IPS-NIHi7 (cell line): ENCODE data around the gene COQ10A.
"Not testable (repeated sequence)": the region's sequence is repeated elsewhere in the genome, so short reads cannot be mapped to it uniquely, and the experiment has no call there.

ENCODE experiments used
- DNase-seq: peaks from one replicate; pipeline ENCODE4 v3.0.0; 2012; ENCODE audit warnings: mixed read lengths; ENCODE audit errors: extremely low spot score

The COQ10A gene

DNA sequence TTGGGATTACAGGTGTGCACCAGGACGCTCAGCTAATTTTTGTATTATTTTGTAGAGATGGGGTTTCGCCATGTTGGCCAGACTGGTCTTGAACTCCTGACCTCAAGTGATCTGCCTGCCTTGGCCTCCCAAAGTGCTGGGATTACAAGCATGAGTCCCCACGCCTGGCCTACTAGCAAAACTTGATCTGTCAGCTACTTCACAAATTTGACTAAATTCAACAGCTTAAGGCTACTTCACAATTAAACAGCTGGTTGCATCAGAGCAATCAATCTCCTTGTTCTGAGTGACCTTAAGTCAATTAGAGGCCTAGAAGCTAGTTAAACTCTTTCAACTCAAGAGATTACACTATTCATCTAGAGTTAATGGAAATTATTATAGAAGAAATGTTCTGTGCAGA is 12.2 kb downstream of the COQ10A start:
- DNase-seq: no peak

DNA sequence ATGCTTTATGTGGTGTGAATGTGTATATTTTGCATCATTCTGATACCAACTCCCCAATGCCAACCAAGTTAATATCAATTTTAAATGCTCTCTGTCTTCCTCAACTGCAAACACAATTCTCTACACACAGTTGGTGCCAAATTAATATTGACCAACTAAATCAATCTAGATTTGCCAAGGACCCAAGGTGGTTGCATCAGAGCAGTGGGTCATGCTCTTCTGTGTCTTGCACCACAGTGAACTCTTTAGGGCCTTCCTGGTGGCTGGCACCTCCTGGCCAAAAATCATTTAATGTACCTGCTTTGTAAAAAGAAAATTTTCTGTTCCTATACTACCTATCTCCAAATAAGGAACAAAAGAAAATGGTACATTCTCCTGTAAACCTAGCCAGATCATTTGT is 14.1 kb downstream of the COQ10A start:
- no peak for DNase-seq

DNA sequence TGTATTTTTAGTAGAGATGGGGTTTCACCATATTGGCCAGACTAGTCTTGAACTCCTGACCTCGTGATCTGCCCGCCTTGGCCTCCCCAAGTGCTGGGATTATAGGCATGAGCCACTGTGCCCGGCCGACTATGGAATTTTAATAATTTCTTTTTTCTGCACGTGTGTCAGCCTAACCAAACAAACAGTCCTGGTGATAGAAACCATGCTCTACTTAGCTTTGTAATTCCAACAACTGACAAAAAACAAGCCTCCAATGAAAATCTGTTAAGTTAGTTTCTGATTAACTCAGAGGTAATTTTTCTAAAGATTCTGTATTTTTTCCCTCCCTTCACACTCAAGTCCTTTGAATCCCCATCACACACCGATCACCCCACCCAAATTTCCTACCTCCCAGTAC is 15.3 kb downstream of the COQ10A start:
- no peak for DNase-seq

DNA sequence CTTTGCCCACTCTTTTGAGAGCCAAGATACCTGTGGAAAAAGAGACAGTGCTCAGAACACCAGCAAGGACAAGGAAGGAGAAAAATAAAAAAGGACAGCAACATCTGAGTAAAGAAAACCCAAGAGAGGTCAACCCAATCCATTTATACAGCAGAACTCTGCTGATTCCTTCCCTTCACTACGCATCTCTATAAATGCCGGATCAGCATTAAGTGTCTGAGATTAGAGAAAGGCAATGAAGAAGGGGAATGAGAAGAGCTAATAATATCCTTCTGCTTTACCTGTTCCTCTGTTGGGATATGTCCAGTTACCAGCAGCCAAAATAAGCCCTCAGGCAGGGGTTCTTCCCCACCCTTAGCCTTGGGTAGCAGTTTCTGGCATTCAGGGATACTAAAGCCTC is 15.8 kb downstream of the COQ10A start:
- no peak for DNase-seq

DNA sequence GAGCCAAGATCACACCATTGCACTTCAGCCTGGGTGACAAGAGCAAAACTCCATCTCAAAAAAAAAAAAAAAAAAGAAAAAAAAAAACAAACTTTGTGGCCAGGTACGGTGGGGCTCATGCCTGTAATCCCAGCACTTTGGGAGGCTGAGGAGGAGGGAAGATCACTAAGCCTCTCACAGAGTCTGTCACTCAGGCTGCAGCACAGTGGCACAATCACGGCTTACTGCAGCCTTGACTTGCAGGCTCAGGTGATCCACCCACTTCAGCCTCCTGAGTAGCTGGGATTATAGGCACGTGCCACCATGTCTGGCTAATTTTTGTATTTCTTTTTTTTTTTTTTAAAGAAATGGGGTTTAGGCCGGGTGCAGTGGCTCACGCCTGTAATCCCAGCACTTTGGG is 17.5 kb downstream of the COQ10A start:
- DNase-seq: not testable (repeated sequence)

DNA sequence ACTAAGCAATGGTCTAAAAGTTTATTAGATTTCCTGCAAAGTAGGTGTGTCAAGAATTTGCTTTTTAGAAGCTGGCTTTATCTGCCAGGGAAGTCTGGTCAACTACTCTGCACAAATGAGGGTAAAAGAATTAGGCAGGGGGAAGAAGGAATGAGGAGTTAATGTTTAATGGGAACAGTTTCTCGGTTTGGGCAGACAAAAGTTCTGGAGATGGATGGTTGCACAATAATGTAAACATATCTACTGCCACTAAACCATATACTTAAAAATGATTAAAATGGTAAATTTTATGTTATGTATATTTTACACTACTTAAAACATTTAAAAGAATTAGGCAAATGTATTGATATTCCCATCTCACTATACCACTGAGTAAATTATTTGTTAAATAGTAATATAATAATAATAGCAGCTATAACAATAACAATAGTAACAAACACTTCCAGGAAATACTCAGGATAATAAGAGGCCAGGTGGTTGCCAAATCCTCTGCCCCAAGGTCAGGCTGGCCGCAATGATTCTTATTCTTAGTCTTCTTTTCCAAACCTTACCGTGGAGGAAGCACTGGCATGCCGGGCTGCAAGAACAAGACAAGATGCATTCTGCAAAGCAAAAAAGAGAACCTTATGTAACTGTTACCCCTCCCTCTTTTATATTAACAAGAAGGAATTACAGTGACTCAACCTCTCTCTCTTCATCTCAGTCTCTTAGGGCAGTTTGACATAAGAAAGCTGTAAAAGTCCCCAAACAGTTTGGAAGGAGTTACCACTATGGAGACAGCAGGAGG is 19.5 kb downstream of the COQ10A start:
- no peak for DNase-seq

DNA sequence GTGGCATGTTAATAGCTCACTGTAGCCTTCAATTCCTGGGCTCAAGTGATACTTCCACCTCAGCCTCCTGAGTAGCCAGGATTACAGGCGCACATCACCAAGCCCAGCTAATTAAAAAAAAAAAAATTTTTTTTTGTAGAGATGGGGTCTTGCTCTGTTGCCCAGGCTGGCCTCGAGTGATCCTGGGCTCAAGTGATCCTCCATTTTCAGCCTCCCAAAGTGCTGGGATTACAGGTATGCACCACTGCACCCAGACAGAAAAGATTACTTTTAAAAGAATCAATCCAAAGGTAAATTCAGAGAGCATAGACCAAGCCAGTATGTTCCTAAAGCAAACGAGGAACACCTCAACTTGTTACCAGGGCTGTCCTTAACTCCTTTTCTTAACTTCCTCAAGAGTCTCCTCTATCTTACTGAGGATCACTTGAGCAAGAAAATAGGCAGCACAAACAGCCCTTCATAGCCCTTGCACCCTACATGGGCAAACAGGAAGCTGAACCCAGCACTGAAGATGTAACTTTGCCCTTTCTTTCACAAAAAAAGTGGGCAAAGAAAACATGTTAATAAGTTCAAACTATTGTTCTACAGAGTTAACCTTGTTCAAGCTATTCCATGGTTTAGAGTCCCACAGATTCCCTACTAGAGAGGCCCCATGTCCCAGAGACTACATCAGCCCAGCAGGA is 22.1 kb downstream of the COQ10A start:
- no peak for DNase-seq

DNA sequence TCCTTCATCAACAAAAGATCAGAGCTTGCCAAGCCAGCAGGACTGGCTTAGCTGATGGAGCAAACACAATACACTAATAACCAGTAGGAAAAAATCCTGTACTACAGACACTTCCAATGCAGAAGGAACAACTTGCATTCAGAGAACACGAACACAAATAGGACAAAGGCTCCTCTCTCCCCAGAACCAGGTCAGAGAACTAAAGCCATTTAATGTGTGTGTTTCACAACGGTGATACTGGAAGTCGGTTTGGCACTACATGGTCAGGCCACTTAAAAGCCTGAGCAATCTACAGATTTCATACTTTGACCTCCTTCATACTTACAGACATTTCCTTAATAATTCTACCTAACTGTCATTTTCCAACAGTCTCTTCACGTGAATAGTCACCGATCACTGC is 27.1 kb downstream of the COQ10A start:
- DNase-seq: no peak

DNA sequence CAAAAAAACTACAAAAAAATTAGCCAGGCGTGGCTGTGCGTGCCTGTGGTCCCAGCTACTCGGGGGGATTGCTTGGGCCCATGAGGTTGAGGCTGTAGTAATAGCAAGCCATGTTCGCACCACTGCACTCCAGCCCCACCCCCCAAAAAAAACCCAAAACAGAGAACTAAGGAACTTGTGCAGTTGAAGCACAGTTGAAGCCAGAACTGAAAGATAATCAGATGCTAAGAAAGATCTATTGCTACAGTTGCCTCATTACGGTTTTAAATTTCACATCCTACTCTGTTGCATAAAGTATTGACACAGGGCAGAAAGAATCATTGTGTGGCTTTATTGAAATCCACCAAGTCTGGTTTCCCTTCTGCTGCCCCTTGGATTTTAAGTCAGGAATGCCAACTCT is 29.6 kb downstream of the COQ10A start:
- DNase-seq: no peak

DNA sequence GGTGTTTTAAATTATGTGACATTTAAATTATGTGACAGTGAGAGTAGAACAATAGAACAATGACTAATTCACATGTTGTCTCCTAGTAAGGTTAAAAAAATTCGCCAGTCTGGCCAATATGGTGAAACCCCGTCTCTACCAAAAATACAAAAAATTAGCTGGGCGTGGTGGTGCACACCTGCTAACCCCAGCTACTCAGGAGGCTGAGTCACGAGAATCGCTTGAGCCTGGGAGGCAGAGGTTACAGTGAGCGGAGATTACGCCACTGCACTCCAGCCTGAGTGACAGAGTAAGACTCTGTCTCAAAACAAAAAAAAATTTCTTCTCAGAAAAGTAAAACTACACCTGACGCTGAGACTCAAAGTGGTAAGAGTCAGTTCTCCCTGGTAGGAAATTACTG is 30.7 kb downstream of the COQ10A start:
- DNase-seq: no peak

DNA sequence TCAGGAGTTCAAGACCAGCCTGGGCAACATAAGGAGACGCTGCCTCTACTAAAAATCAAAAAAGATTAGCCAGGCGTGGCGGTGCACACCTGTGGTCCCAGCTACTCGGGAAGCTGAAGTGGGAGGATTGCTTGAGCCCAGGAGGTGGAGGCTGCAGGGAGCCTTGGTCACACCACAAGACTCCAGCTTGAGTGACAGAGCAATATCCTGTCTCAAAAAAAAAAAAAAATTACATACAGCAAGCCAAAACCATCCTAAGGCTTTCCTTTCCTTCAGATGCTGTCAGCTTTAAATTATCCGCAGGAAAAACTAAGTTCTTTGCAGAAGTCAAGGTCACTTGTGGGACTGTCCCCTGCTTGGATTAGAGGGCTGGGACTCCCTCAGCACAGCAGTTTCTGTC is 32.1 kb downstream of the COQ10A start:
- DNase-seq: no peak

DNA sequence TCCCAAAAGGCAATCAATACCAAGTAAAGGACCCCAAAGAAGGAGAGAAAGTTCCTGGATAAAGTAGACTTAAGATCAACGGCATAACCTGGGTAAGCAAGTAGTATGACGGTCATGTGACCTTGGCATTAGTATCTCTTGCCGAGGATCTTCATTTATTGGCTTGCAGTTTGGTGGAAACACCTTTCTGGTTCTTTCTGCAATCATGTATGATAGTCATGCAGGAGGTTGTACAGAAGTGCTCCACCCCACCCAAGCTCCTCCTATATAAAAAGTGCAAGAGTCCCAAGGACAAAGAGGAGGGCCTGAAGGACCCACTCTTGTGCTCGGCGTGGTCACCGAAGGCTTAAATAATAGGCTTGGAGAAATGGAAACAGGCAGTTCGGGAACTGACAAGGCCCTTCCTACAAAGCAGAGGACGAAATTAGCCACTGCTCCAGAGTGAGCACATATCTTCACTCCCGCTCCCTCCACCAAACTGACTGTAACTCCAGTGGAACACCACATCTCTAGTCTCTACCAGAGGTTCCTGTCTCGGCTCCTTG is 32.6 kb downstream of the COQ10A start:
- no peak for DNase-seq

DNA sequence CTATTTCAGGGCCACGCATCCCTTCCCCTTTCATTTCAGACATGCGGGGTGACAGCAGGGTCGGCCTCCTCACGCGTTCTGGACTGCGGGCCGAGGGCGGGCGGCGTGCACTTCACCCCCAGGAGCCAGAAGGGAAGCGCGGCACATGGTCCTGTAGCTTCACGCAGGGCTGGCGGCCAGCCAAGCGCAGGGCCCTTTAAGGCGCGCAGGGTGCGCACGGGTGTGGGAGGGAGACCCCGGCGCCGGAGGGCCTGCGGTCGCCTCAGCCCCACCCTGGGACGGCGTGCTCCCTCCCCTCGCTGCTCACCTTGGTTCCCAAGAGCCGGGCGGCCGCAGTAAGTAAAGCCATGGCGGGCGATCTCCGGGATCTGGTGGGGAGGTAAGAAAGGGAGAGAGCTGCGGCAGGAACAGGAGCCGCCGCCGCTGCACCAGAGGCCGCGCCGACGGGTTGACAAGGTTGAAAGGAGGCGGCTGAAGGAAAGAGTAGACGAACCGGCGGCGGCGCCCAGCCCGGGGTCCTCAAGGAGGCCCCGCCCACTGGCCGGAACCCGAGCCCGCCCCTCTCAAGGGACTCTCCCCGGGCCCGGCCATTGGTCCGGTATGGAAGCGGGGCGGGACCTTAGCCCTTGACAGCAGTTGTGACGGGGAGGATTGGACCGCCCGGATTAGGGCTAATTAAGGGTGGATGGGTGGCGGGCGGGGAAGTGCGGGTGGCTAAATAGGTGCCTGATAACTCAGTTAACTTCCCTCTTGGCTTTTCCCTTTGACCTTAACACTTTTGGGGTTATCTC is 33.3 kb downstream of the COQ10A start, which contains the start of gene CS:
Gene CS (minus strand): TSS at position 478 of the 791 bp plus-strand sequence. CDS start 129 bp downstream, at position 349.
- DNase-seq: peak; percentile 98

DNA sequence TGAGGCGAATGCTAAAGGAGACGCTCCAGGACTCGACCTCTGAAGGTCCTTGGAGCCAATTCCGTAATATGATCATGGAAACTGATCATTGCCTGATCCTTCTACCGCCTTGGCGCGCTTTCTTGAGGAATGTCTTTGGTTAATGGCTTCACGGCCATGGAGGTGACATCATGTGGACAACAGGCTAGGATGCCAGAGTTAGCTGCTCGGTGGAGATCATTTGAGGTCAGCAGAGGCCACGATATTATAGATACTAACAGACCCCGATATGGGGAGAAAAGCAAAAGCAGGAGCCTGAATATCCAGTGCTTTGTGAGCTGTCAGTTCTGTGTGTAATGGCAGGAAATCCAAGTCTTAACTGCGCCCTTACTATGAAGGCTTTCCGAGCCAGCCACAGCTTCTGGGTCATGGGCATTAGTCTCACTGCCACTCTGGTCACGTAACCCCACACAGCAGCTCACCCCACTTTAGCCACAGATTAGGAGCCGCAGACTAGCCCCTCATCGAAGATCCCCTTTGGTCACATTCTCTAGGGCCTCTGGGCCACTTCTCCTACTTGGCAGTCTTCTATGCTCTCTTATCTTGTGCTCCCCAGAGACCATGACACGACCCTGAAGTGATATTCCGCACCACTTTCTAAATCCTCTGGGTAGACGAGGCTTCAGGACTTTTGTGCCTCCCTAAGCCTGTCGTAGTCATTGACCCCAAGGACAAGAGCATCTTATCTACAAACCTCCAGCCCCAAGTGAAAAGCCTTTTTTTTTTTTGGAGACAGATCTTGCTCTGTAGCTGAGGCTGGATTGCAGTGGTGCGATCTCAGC is 34.1 kb downstream of the COQ10A start:
- no peak for DNase-seq

DNA sequence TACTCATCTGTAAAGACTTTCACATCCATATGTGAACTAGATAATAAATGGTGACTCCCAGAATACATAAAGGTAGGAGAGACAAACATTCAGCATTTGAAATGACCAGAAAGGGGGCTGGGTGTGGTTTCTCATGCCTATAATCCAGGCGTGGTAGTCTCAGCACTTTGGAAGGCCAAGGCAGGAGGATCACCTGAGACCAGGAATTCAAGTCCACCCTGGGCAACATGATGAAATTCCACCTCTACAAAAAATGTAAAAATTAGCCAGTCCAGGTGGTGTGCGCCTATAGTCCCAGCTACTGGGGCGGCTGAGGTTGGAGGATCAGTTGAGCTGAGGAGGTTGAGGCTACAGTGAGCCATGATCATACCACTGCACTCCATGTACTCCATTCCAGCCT is 37.5 kb downstream of the COQ10A start:
- no peak for DNase-seq

DNA sequence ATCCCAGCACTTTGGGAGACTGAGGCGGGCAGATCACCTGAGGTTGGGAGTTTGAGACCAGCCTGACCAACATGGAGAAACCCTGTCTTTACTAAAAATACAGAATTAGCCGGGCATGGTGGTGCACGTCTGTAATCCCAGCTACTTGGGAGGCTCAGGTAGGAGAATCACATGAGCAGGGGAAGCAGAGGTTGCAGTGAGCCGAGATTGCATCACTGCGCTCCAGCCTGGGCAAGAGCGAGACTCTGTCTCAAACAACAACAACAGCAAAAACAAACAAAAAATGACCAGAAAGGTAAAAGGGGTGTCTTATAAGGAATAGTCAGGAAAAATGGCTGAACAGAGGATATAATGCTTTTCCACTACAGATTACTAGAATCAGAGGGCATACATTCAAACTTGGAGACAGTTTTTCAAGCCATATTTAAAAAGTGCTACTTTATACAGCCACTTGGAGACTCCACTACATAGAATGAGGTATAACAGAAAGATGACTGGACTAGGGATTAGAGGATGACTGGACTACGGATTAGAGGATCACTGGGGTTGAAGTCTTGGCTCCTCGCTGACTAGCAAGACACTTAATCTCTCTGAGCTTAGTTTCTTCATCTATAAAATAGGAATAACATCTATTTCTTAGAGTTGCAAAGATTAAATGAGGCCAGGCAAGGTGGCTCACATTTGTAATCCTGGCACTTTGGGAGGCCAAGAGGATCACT is 38.3 kb downstream of the COQ10A start:
- DNase-seq: no peak

DNA sequence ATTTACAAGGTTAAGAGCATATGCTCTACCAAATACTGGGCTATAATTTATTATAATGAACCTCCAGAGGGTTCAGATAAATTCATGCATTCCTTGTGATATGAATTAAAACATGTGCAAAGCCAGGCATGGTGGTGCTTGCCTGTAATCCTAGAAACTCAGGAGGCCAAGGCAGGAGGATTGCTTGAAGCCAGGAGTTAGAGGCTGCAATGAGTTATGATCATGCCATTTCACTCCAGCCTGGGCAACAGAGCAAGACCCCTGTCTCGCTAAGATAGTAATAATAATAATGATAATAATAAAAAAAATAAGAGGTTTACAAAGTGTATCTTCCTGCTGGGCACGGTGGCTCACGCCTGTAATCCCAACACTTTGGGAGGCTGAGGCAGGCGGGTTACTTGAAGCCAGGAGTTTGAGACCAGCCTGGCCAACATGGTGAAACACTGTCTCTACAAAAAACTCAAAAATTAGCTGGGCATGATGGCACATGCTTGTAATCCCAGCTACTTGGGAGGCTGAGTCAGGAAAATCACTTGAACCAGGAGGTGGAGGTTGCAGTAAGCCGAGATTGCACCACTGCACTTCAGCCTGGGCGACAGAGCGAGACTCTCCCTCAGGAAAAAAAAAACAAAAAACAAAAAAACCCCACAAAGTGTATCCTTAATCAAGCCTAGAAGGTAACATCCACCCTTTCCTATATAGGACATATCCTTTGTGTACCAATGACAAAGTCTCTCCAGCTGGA is 40.7 kb downstream of the COQ10A start:
- no peak for DNase-seq

DNA sequence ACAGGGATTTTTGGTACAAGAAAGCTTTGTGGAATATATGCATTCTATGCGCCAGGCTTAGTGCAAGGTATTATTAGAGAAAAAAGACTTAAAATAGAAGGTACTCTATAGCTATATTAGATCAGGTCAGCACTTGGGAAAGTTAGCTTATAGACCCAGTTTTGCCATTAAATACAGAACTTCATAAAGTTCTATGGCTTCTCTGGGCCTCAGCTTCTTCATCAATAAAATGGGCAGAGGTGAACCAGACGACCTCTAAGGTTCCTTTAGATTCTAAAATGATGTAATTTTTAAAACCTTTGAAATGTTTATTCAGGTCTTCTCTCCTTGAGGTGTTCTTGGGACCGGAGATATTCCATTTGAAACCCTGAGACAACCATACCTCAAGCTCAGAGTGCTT is 42.0 kb downstream of the COQ10A start:
- no peak for DNase-seq

DNA sequence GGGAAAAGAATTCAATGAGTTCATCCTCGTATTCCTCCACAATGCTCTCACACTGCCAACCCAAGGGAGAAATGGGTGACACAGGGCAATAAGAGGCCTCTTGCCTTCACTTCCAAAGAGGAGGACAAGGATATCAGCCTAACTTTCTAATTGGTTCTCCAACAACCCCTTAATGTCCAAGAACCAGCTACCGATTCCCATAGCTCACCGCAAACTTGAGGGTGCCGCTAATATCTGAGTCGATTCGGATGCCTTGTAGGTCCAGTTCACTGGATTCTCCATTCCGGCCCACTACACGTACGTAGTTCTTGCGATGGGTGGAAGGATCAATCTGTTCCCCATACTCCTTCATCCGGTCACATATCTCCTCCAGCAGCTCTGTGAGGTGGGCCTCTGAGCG is 44.3 kb downstream of the COQ10A start:
- no peak for DNase-seq

DNA sequence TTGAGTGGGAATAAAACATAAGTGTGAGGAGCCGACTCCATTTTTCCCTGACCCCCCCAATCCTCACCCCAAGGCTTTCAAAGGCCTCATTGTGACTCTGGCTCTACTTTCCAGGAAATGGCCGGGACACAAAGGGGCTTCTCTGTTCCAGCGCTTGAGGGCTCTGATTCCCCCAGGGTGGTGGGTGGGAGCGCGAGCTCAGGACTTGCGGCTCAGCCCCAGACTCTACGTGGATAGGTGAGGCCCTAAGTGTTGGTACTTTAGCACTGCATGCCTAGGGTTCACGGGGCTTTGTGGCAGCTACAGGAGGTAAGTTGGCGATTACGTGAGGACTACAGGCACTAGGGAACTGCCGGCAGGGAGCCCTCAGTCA is 48.5 kb downstream of the COQ10A start:
- no peak for DNase-seq
